HepG2 (cell line): ENCODE data around the gene NELFCD. TPM values are rescaled to one million over a fixed set of nuclear protein-coding genes. Genes with fewer than 3 reads are reported as not detected.

Experiments used
- EZH2 ChIP-seq: conservative IDR thresholded peaks from 2 replicates; pipeline ENCODE4 v1.6.1; 2012; ENCODE audit warnings: mild to moderate bottlenecking, low read depth, low read length, moderate library complexity
- NAIF1 ChIP-seq: sonication (generic); formaldehyde crosslinking; IDR thresholded peaks from 2 replicates; pipeline ENCODE4 v1.5.0; 2020; ENCODE audit warnings: mild to moderate bottlenecking, missing genetic modification reagents, borderline replicate concordance
- NFE2L2 ChIP-seq: fragments of 150-350 bp; IDR thresholded peaks from 2 replicates; pipeline ENCODE4 v1.6.1; 2014; ENCODE audit warnings: low read length
- NKX3-1 ChIP-seq: sonication (generic); formaldehyde crosslinking; IDR thresholded peaks from 2 replicates; pipeline ENCODE4 v1.5.0; 2020; ENCODE audit warnings: missing genetic modification reagents
- PAX8 ChIP-seq: sonication (generic); formaldehyde crosslinking; IDR thresholded peaks from 2 replicates; pipeline ENCODE4 v1.8.0; 2022; ENCODE audit warnings: mild to moderate bottlenecking, missing genetic modification reagents, borderline replicate concordance
- PCBP1 ChIP-seq: fragments of 200-400 bp; formaldehyde crosslinking; IDR thresholded peaks from 2 replicates; pipeline ENCODE4 v1.6.1; 2017; ENCODE audit warnings: mild to moderate bottlenecking, low read depth, low read length, borderline replicate concordance
- ZBTB26 ChIP-seq: IDR thresholded peaks from 2 replicates; pipeline ENCODE4 v1.6.1; 2016; ENCODE audit warnings: missing compliant biosample characterization, missing genetic modification reagents, borderline replicate concordance
- ZEB1 ChIP-seq: IDR thresholded peaks from 2 replicates; pipeline ENCODE4 v1.6.1; 2012; ENCODE audit warnings: mild to moderate bottlenecking, low read depth, inconsistent platforms; ENCODE audit not compliant: insufficient replicate concordance
- ZFP82 ChIP-seq: sonication (generic); formaldehyde crosslinking; IDR thresholded peaks from 2 replicates; pipeline ENCODE4 v1.5.1; 2020; ENCODE audit warnings: mild to moderate bottlenecking, missing genetic modification reagents, borderline replicate concordance
- ZNF276 ChIP-seq: sonication (generic); formaldehyde crosslinking; IDR thresholded peaks from 2 replicates; pipeline ENCODE4 v1.4.0; 2020; ENCODE audit warnings: mild to moderate bottlenecking, low read depth, missing genetic modification reagents
- ZNF30 ChIP-seq: sonication (generic); formaldehyde crosslinking; IDR thresholded peaks from 2 replicates; pipeline ENCODE4 v1.5.0; 2020; ENCODE audit warnings: mild to moderate bottlenecking, missing genetic modification reagents
- polyA plus RNA-seq, 8 experiments: library from polyadenylated mRNA; depleted of rRNA in 3 of 8; stranded (reverse) in 7 of 8; unstranded in 1 of 8; fragments of >200 nt; fragmentation: Illumina TruSeq in 4 of 8; extraction: Trizol in 4 of 8; gene quantifications; 2 replicates each; pipeline versions ENCODE4 v1.2.1 to v1.2.3, GENCODE V29; 2011 to 2016; ENCODE audit warnings: low read depth in 4 of 8, missing spikeins in 1 of 8, mixed read lengths in 1 of 8; ENCODE audit not compliant: insufficient read depth in 1 of 8
- total RNA-seq, 5 experiments: library from RNA; depleted of rRNA; stranded (reverse); fragments of >200 nt; fragmentation: Illumina TruSeq; extraction: Trizol; gene quantifications; 2 replicates each; pipeline ENCODE4 v1.2.3, GENCODE V29; 2016; ENCODE audit warnings: low read depth in 1 of 5
- TF ChIP-seq, protein P1 (sequence below): fragments of 450-650 bp; IDR thresholded peaks from 2 replicates; pipeline ENCODE4 v1.6.1; 2016
- TF ChIP-seq, protein P2 (sequence below): fragments of 450-650 bp; IDR thresholded peaks from 2 replicates; pipeline ENCODE4 v1.6.1; 2017
- TF ChIP-seq, protein P3 (sequence below): sonication (generic); formaldehyde crosslinking; IDR thresholded peaks from 2 replicates; pipeline ENCODE4 v1.5.0; 2020; ENCODE audit warnings: mild to moderate bottlenecking, low read depth, missing genetic modification reagents, borderline replicate concordance

The NELFCD gene
- total and polyA plus RNA-seq, 2 of the 13 experiments (the other 11 are each of a cell fraction or from before 2014, with no cell fraction given): 159 to 203 TPM

DNA sequence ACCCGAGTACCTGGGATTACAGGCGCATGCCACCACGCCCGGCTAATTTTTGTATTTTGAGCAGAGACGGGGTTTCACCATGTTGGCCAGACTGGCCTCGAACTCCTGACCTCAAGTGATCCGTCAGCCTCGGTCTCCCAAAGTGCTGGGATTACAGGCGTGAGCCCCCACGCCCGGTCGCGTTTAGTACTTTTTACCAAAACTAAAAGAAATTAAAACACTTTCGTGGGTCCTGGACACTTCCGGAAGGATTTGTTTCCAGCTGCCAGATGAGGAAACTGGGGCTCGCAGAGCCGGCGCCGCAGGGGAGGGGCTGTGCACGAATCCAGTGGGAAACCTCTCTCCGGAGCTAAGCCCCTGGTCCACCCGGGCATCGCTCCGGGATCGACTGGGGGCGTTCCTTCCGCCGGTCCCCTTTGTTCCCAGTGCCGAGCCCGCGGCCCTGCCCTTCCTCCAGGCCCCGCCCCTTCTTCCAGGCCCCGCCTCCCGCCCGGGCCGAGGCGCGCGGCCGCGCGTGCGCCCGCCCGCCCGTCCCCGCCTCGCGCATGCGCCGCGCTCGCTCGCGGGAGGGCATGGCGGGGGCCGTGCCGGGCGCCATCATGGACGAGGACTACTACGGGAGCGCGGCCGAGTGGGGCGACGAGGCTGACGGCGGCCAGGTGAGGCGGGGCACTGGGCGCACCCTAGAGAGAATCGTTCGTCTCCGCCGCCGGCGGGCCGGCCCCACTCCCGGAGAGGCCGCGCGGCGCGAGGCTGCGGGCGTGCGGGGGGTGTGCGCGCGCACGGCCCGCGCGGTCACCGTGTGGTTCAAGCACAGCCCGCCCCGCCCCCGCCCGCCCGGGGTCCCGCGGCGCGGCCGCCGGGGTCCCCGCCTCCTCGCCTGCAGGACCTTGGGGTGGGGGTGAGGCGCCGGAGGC lies at the start of gene NELFCD (continued):
- TF ChIP-seq ZBTB26 (peak; percentile 84; the same call in 1 of the 2 replicates), EZH2 (no peak), PAX8 (CRISPR knock-in tag) (no peak), NKX3-1 (CRISPR knock-in tag) (peak; percentile 64), PCBP1 (peak; percentile 77; the same call in 1 of the 2 replicates), ZFP82 (CRISPR knock-in tag) (no peak; the same call in 1 of the 2 replicates), ZNF30 (no peak), NAIF1 (no peak), ZEB1 (no peak), ZNF276 (CRISPR knock-in tag) (no peak), NFE2L2 (no peak)
- TF ChIP-seq, protein P1, sequence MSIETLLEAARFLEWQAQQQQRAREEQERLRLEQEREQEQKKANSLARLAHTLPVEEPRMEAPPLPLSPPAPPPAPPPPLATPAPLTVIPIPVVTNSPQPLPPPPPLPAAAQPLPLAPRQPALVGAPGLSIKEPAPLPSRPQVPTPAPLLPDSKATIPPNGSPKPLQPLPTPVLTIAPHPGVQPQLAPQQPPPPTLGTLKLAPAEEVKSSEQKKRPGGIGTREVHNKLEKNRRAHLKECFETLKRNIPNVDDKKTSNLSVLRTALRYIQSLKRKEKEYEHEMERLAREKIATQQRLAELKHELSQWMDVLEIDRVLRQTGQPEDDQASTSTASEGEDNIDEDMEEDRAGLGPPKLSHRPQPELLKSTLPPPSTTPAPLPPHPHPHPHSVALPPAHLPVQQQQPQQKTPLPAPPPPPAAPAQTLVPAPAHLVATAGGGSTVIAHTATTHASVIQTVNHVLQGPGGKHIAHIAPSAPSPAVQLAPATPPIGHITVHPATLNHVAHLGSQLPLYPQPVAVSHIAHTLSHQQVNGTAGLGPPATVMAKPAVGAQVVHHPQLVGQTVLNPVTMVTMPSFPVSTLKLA: no peak
- TF ChIP-seq, protein P2, sequence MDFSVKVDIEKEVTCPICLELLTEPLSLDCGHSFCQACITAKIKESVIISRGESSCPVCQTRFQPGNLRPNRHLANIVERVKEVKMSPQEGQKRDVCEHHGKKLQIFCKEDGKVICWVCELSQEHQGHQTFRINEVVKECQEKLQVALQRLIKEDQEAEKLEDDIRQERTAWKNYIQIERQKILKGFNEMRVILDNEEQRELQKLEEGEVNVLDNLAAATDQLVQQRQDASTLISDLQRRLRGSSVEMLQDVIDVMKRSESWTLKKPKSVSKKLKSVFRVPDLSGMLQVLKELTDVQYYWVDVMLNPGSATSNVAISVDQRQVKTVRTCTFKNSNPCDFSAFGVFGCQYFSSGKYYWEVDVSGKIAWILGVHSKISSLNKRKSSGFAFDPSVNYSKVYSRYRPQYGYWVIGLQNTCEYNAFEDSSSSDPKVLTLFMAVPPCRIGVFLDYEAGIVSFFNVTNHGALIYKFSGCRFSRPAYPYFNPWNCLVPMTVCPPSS: no peak
- TF ChIP-seq, protein P3, sequence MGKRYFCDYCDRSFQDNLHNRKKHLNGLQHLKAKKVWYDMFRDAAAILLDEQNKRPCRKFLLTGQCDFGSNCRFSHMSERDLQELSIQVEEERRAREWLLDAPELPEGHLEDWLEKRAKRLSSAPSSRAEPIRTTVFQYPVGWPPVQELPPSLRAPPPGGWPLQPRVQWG (CRISPR knock-in tag): no peak
